WI38 (cell line): ENCODE measurements around the gene SERF2.
A peak's percentile ranks its signal among the peaks of the same experiment; 100 is the strongest.

Source experiments
- H3K4me3 ChIP-seq: 2 replicates; pipeline ENCODE4 v1.5.1; 2011; ENCODE audit warnings: low read depth, mild to moderate bottlenecking, control low read depth, low read length
- CTCF ChIP-seq: IDR thresholded peaks from 2 replicates; pipeline ENCODE4 v1.5.1; 2012; ENCODE audit warnings: low read depth, mild to moderate bottlenecking, control low read depth, low read length

SERF2 gene

GRCh38 chr15:43769584-43770228 lies 22.4 kb upstream of the SERF2 start:
- TF ChIP-seq CTCF, result peak; percentile 88
- H3K4me3 ChIP-seq, result no peak overlapping the region

- no peak overlapping the region for H3K4me3 ChIP-seq
- TF ChIP-seq CTCF, result no peak
These were observed 20.3 kb upstream of the SERF2 start for GRCh38 chr15:43771816-43772215.

- no peak overlapping the region for H3K4me3 ChIP-seq
These were observed 19.5 kb upstream of the SERF2 start for GRCh38 chr15:43772624-43773023.

GRCh38 chr15:43774062-43774461 lies 18.1 kb upstream of the SERF2 start:
- TF ChIP-seq CTCF, result no peak
- H3K4me3 ChIP-seq, result no peak overlapping the region

More at GRCh38 chr15:43772624-43773023, 19.5 kb upstream of the SERF2 start:
- TF ChIP-seq CTCF, result no peak

- H3K4me3 ChIP-seq, result no peak overlapping the region
- no peak for TF ChIP-seq CTCF
These were observed 16.6 kb upstream of the SERF2 start for GRCh38 chr15:43775411-43775965.

- no peak for TF ChIP-seq CTCF
- H3K4me3 ChIP-seq, result peak overlapping the region; percentile 74
These were observed 15.9 kb upstream of the SERF2 start for GRCh38 chr15:43776101-43776717.

GRCh38 chr15:43776718-43777266 lies 15.3 kb upstream of the SERF2 start, which contains the start of gene ELL3:
Gene ELL3, minus strand, starts transcription at chr15:43776966. Its CDS starts 65 bp downstream, at chr15:43776901.
- TF ChIP-seq CTCF, result no peak
- peak within 1 kb of the TSS; percentile 74 for H3K4me3 ChIP-seq
